Mesodermal cell (in vitro differentiated cells): ENCODE results near the gene RPL23.

ENCODE experiments used
- H3K27ac ChIP-seq: 2 replicates; pipeline ENCODE4 v1.7.0; 2013; ENCODE audit warnings: mild to moderate bottlenecking, low read depth, low read length, moderate library complexity; ENCODE audit not compliant: severe bottlenecking
- H3K36me3 ChIP-seq: 2 replicates; pipeline ENCODE4 v1.7.1; 2013; ENCODE audit warnings: mild to moderate bottlenecking, low read length, moderate library complexity; ENCODE audit not compliant: control insufficient read depth, insufficient read depth
- H3K4me1 ChIP-seq: one replicate; pipeline ENCODE4 v1.7.1; 2013; ENCODE audit warnings: mild to moderate bottlenecking, low read length; ENCODE audit not compliant: insufficient read depth, control insufficient read depth, poor library complexity, severe bottlenecking
- H3K4me3 ChIP-seq: 2 replicates; pipeline ENCODE4 v1.7.0; 2013; ENCODE audit warnings: low read length, control low read depth, mild to moderate bottlenecking; ENCODE audit not compliant: insufficient read depth, poor library complexity, severe bottlenecking; ENCODE audit errors: extremely low read depth
- H3K9me3 ChIP-seq: 2 replicates; pipeline ENCODE4 v1.7.1; 2013; ENCODE audit warnings: mild to moderate bottlenecking, low read length, moderate library complexity; ENCODE audit not compliant: control insufficient read depth
- WGBS, 2 experiments: methylation state at CpG; one replicate each; pipeline ENCODE4 v1.1.5; 2013; ENCODE audit warnings: missing lambda C conversion rate in 2 of 2; ENCODE audit not compliant: insufficient coverage in 2 of 2; 5-methylcytosine and 5-hydroxymethylcytosine counted together

Gene RPL23

GRCh38 chr17:38883592-38884526 lies 30.3 kb upstream of the RPL23 start:
- H3K27ac ChIP-seq, result peak overlapping the region; percentile 75
- peaks cover 75% of the 10 kb centered on the region for H3K4me1 ChIP-seq
- no peaks in the 10 kb centered on the region for H3K9me3 ChIP-seq
- H3K36me3 ChIP-seq, result peaks cover 73% of the 10 kb centered on the region
- 60 to 68% methylated on average over 13 to 14 of the region's 19 CpGs for WGBS, 2 experiments
- no peak overlapping the region for H3K4me3 ChIP-seq

- H3K4me3 ChIP-seq, result no peak overlapping the region
- H3K4me1 ChIP-seq, result peaks cover 84% of the 10 kb centered on the region
- 100% methylated on average over 1 of the region's 2 CpGs; no CpG with 5 or more reads in 1 of the 2 experiments for WGBS, 2 experiments
- no peak overlapping the region for H3K27ac ChIP-seq
- peaks cover 73% of the 10 kb centered on the region for H3K36me3 ChIP-seq
- no peaks in the 10 kb centered on the region for H3K9me3 ChIP-seq
Measured at GRCh38 chr17:38882870-38883269, 29.3 kb upstream of the RPL23 start.

DNA sequence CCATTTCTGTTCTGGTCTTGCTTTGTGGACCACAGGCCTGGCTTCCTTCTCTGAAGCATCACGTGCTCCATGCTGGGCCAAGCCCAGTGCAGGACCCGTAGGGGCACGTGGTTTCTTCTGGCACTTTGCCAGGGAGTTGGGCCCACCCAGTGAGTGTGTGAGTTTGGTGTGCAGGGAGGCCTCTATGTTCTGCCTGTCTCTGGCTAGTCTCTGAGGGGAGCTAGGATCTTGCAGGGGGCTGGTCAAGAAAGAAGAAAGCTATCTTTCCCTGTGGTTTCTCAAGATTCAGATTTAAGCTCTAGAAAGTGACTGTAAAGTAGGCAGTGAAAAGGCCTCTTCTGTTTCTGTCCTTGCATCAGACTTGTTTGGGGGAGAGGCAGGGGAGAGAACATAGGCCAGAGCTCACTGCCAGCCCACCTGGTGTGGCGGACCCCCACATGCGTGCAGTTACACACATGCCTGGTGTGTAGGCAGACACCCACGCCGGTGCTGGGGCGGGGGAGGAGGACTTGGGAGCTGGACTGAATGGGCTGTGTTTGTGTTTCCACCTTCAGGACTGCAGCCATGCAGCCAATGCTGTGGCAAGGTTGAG lies 28.2 kb upstream of the RPL23 start:
- WGBS, 2 experiments, result 57 to 70% methylated on average over 5 to 6 of the region's 8 CpGs
- no peak overlapping the region for H3K4me3 ChIP-seq
- H3K9me3 ChIP-seq, result no peaks in the 10 kb centered on the region
- peak overlapping the region; percentile 79 for H3K27ac ChIP-seq
- peaks cover 73% of the 10 kb centered on the region for H3K36me3 ChIP-seq
- H3K4me1 ChIP-seq, result peaks cover 94% of the 10 kb centered on the region

- peaks cover 65% of the 10 kb centered on the region for H3K36me3 ChIP-seq
- H3K4me3 ChIP-seq, result peak overlapping the region; percentile 5
- 4 to 11% methylated on average over 4 to 5 of the region's 6 CpGs for WGBS, 2 experiments
- H3K4me1 ChIP-seq, result peaks cover 86% of the 10 kb centered on the region
- H3K27ac ChIP-seq, result peak overlapping the region; percentile 95
- no peaks in the 10 kb centered on the region for H3K9me3 ChIP-seq
Measured at GRCh38 chr17:38879878-38880665, 26.6 kb upstream of the RPL23 start.

GRCh38 chr17:38877130-38877851 lies 23.8 kb upstream of the RPL23 start:
- peaks cover 66% of the 10 kb centered on the region for H3K36me3 ChIP-seq
- WGBS, 2 experiments, result 58 to 70% methylated on average over 4 to 6 of the region's 7 CpGs
- H3K27ac ChIP-seq, result no peak overlapping the region

GRCh38 chr17:38875477-38876075 lies 22.1 kb upstream of the RPL23 start:
- Histone ChIP-seq H3K4me1 (peaks cover 79% of the 10 kb centered on the region), H3K9me3 (no peaks in the 10 kb centered on the region), H3K27ac (no peak overlapping the region), H3K4me3 (no peak overlapping the region), H3K36me3 (peaks cover 54% of the 10 kb centered on the region)
- WGBS, 2 experiments, result 75 to 86% methylated on average over 2 to 4 of the region's 5 CpGs

More at GRCh38 chr17:38877130-38877851, 23.8 kb upstream of the RPL23 start:
- Histone ChIP-seq H3K4me3 (no peak overlapping the region), H3K4me1 (peaks cover 87% of the 10 kb centered on the region), H3K9me3 (no peaks in the 10 kb centered on the region)

DNA sequence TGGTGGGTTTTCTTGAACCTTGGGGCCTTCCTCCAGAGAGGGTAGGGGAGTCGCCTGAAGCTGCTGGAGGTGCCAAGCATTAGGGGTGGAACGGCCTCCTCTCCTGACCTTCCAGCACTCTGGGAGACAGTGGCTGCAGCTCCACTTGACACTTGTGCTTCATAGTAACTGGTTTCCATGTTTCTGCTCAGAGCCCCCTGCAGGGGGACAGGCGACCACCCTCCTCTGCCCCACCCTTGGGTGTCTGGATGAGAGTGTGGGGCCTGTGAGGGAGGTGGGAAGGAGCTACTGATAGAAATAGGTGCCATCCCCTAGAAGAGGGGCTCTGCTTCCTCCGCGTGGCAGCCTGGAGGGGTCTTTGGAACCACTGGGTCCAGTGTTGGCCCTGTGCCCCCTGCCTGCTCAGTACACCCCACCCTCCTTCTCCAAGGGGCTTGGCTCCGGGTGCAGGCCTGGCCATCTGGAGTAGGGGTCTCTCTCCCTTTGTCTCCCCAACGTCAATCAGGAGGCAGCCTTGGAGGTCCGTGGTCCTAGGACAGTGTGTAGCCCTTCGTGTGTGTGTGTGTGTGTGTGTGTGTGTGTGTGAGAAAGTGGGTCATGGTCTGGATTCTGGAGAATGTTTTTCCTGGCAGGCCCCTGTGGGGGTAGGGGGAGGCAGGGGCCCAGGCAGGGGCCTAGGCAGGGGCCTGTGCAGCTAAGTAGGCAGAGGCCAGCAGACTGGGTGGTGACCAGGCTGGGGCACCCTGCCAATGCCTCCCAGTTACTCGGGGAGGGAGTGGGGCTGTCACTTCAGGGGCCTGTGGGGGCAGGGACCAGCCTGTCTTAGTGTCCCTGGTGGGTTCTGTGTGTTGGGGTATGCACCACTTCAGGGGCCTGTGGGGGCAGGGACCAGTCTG lies 21.2 kb upstream of the RPL23 start:
- no peak overlapping the region for H3K4me3 ChIP-seq

GRCh38 chr17:38873640-38874380 lies 20.3 kb upstream of the RPL23 start:
- no peaks in the 10 kb centered on the region for H3K9me3 ChIP-seq
- WGBS, 2 experiments, result 73 to 89% methylated on average over 5 to 7 of the region's 9 CpGs
- no peak overlapping the region for H3K27ac ChIP-seq
- H3K4me1 ChIP-seq, result peaks cover 62% of the 10 kb centered on the region
- peaks cover 44% of the 10 kb centered on the region for H3K36me3 ChIP-seq
- no peak overlapping the region for H3K4me3 ChIP-seq

More for the DNA sequence above, 21.2 kb upstream of the RPL23 start:
- Histone ChIP-seq H3K4me1 (peaks cover 70% of the 10 kb centered on the region), H3K27ac (no peak overlapping the region), H3K9me3 (no peaks in the 10 kb centered on the region), H3K36me3 (peaks cover 52% of the 10 kb centered on the region)
- 84 to 96% methylated on average over 4 to 7 of the region's 10 CpGs for WGBS, 2 experiments
